Measurements from ENCODE around the gene HSPB6. TPM values are rescaled to one million over a fixed set of nuclear protein-coding genes. Genes with fewer than 3 reads are reported as not detected.

The HSPB6 gene
- total RNA-seq, 2 donors from 2014 or later, result 35.0 to 117 TPM

- H3K27me3 ChIP-seq, result no peaks in the 10 kb centered on the region
- DNase-seq (no peak), ATAC-seq (no peak)
- H3K27ac ChIP-seq, result no peak overlapping the region
- H3K9me3 ChIP-seq, result no peaks in the 10 kb centered on the region
- intact Hi-C loops (cut with DNase I), result no loop called here
- 88 to 93% methylated on average over 10 to 16 of the region's 16 CpGs for WGBS, 2 donors
- peaks cover 27 to 48% of the 10 kb centered on the region in 2 donors for H3K36me3 ChIP-seq (replicated peaks in 1 of 2; ENCODE audit: insufficient read depth in 1 of 2, low read depth in 2 of 2)
- peaks cover 17% of the 10 kb centered on the region for H3K4me1 ChIP-seq
- TF ChIP-seq POLR2A (IDR thresholded peaks at IDR 0.05), result no peak
- TF ChIP-seq CTCF (IDR thresholded peaks at IDR 0.05), result no peak
- H3K4me3 ChIP-seq, result no peak overlapping the region
These were observed 33.9 kb downstream of the HSPB6 start for GRCh38 chr19:35722897-35723296.

- no peak overlapping the region for H3K27ac ChIP-seq
- H3K4me3 ChIP-seq, result no peak overlapping the region
- 97% methylated on average over 11 to 14 of the region's 14 CpGs for WGBS, 2 donors
- peaks cover 17% of the 10 kb centered on the region for H3K4me1 ChIP-seq
- ATAC-seq (no peak), DNase-seq (no peak)
- H3K36me3 ChIP-seq (replicated peaks in 1 of 2; ENCODE audit: insufficient read depth in 1 of 2, low read depth in 2 of 2), result peaks cover 27 to 44% of the 10 kb centered on the region in 2 donors
- H3K9me3 ChIP-seq, result no peaks in the 10 kb centered on the region
- no peaks in the 10 kb centered on the region for H3K27me3 ChIP-seq
- intact Hi-C loops (cut with DNase I), result no loop called here
- TF ChIP-seq CTCF (IDR thresholded peaks at IDR 0.05), result no peak
- TF ChIP-seq POLR2A (IDR thresholded peaks at IDR 0.05), result no peak
These were observed 34.4 kb downstream of the HSPB6 start for GRCh38 chr19:35722461-35722860.

DNA sequence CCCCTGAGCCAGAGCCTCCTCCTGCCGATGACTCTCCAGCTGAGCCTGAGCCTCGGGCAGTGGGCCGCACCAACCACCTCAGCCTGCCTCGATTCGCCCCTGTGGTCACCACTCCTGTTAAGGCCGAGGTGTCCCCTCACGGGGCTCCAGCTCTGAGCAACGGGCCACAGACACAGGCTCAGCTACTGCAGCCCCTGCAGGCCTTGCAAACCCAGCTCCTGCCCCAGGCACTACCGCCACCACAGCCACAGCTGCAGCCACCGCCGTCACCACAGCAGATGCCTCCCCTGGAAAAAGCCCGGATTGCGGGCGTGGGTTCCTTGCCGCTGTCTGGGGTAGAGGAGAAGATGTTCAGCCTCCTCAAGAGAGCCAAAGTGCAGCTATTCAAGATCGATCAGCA, 35.5 kb downstream of the HSPB6 start:
- Histone ChIP-seq H3K4me1 (peaks cover 20% of the 10 kb centered on the region), H3K27ac (no peak overlapping the region), H3K27me3 (no peaks in the 10 kb centered on the region), H3K9me3 (no peaks in the 10 kb centered on the region), H3K4me3 (no peak overlapping the region), H3K36me3 (replicated peaks in 1 of 2; ENCODE audit: insufficient read depth in 1 of 2, low read depth in 2 of 2) (peaks cover 27 to 36% of the 10 kb centered on the region in 2 donors)
- intact Hi-C loops (cut with DNase I), result no loop called here
- DNase-seq (no peak), ATAC-seq (no peak)
- TF ChIP-seq CTCF (IDR thresholded peaks at IDR 0.05), result no peak
- TF ChIP-seq POLR2A (IDR thresholded peaks at IDR 0.05), result no peak
- 93 to 95% methylated on average over 11 to 16 of the region's 16 CpGs for WGBS, 2 donors

- Histone ChIP-seq H3K9me3 (no peaks in the 10 kb centered on the region), H3K36me3 (replicated peaks in 1 of 2; ENCODE audit: insufficient read depth in 1 of 2, low read depth in 2 of 2) (peaks cover 23 to 28% of the 10 kb centered on the region in 2 donors), H3K4me1 (peaks cover 27% of the 10 kb centered on the region), H3K4me3 (no peak overlapping the region), H3K27me3 (no peaks in the 10 kb centered on the region), H3K27ac (no peak overlapping the region)
- intact Hi-C loops (cut with DNase I), result no loop called here
- TF ChIP-seq CTCF (IDR thresholded peaks at IDR 0.05) (no peak), POLR2A (IDR thresholded peaks at IDR 0.05) (no peak)
- 76 to 93% methylated on average over 4 to 12 of the region's 17 CpGs for WGBS, 2 donors
- ATAC-seq (no peak), DNase-seq (no peak)
These were observed 36.2 kb downstream of the HSPB6 start for GRCh38 chr19:35720648-35721047.

DNA sequence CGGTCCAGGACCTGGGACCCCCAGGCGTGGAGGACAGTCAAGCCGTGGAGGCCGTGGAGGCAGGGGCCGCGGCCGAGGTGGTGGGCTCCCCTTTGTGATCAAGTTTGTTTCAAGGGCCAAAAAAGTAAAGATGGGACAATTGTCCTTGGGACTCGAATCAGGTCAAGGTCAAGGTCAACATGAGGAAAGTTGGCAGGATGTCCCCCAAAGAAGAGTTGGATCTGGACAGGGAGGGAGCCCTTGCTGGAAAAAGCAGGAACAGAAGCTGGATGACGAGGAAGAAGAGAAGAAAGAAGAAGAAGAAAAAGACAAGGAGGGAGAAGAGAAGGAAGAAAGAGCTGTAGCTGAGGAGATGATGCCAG, 36.7 kb downstream of the HSPB6 start:
- Histone ChIP-seq H3K9me3 (no peaks in the 10 kb centered on the region), H3K4me1 (peaks cover 32% of the 10 kb centered on the region), H3K27me3 (no peaks in the 10 kb centered on the region), H3K36me3 (replicated peaks in 1 of 2; ENCODE audit: insufficient read depth in 1 of 2, low read depth in 2 of 2) (peaks cover 18 to 23% of the 10 kb centered on the region in 2 donors), H3K4me3 (no peak overlapping the region), H3K27ac (no peak overlapping the region)
- ATAC-seq (no peak), DNase-seq (no peak)
- WGBS, 2 donors, result 85 to 89% methylated on average over 8 to 9 of the region's 9 CpGs
- intact Hi-C loops (cut with DNase I), result no loop called here
- TF ChIP-seq CTCF (IDR thresholded peaks at IDR 0.05) (no peak), POLR2A (IDR thresholded peaks at IDR 0.05) (no peak)
